Lung (tissue), 12 donors: ENCODE results near the gene HELZ2. TPM values are rescaled to one million over a fixed set of nuclear protein-coding genes. Genes with fewer than 3 reads are reported as not detected.
"Not testable (repeated sequence)": the region's sequence is repeated elsewhere in the genome, so short reads cannot be mapped to it uniquely, and the experiment has no call there.

Experiments used
- ATAC-seq: fragments of 200-7000 bp; cut with Tn5 transposase; one replicate; pipeline ENCODE4 v1.9.1; 2020; ENCODE audit warnings: moderate number of reproducible peaks; ENCODE audit not compliant: insufficient read depth, low FRiP score
- DNase-seq, 3 donors: peaks; one replicate each; pipeline ENCODE4 v3.0.0-alpha.2; 2013 to 2017
- H3K27ac ChIP-seq, 2 donors: one replicate each; pipeline ENCODE4 v1.5.1; 2013; ENCODE audit warnings: mild to moderate bottlenecking in 2 of 2, moderate library complexity in 2 of 2, control low read depth in 1 of 2, inconsistent platforms in 1 of 2, low read depth in 1 of 2, low read length in 1 of 2
- H3K27me3 ChIP-seq, 3 donors: one replicate each; pipeline ENCODE4 v1.5.1; 2013; ENCODE audit warnings: low read length in 2 of 3; ENCODE audit not compliant: control insufficient read depth in 3 of 3, insufficient read depth in 3 of 3
- H3K36me3 ChIP-seq, 4 donors: one replicate each; pipeline ENCODE4 v1.5.1; 2013; ENCODE audit warnings: low read length in 4 of 4, mild to moderate bottlenecking in 1 of 4, moderate library complexity in 1 of 4; ENCODE audit not compliant: control insufficient read depth in 4 of 4, insufficient read depth in 4 of 4
- H3K4me1 ChIP-seq, 5 donors: one replicate each; pipeline ENCODE4 v1.5.1; 2013; ENCODE audit warnings: low read length in 5 of 5, mild to moderate bottlenecking in 2 of 5, moderate library complexity in 1 of 5; ENCODE audit not compliant: control insufficient read depth in 5 of 5, insufficient read depth in 5 of 5
- H3K4me3 ChIP-seq: one replicate; pipeline ENCODE4 v1.5.1; 2013; ENCODE audit warnings: mild to moderate bottlenecking, control low read depth, moderate library complexity
- H3K9ac ChIP-seq, 2 donors: one replicate each; pipeline ENCODE4 v1.5.1; 2013; ENCODE audit warnings: low read length in 2 of 2, control low read depth in 1 of 2; ENCODE audit not compliant: insufficient read depth in 1 of 2
- H3K9me3 ChIP-seq, 4 donors: one replicate each; pipeline ENCODE4 v1.5.1; 2013; ENCODE audit warnings: low read length in 3 of 4, mild to moderate bottlenecking in 1 of 4, moderate library complexity in 1 of 4; ENCODE audit not compliant: control insufficient read depth in 4 of 4, insufficient read depth in 3 of 4
- CTCF ChIP-seq: IDR thresholded peaks from 2 replicates; pipeline ENCODE4 v1.5.1; 2012; ENCODE audit warnings: mild to moderate bottlenecking; ENCODE audit errors: control extremely low read depth, extremely low read depth
- WGBS, 2 donors: extraction: QIAGEN DNeasy Blood & Tissue Kit; methylation state at CpG; one replicate each; pipeline ENCODE4 v1.1.7; 2013; 5-methylcytosine and 5-hydroxymethylcytosine counted together
- polyA plus RNA-seq, 2 donors: library from polyadenylated mRNA; stranded (reverse); fragments of 200-250 nt; gene quantifications; one replicate each; pipeline ENCODE4 v1.2.1, GENCODE V29; 2013
- total RNA-seq, 2 donors: library from RNA; depleted of rRNA in 1 of 2; stranded (reverse); fragments of >200 nt in 1 of 2; gene quantifications; one replicate each; pipeline ENCODE4 v1.2.1, GENCODE V29; 2014 to 2021
- donor health status: control.
- donor health status: control.
- donor health status: Bipolar disorder and iron deficiency.
- donor health status: healthy.
- donor health status: DM: yes; HTN: yes; CAD: no.

HELZ2 gene
- total and polyA plus RNA-seq, 4 donors = 9.0 to 47.2 (median 25.4) TPM

- peaks cover 9 to 14% (median 11%) of the 10 kb centered on the region in 4 donors for H3K36me3 ChIP-seq
- TF ChIP-seq CTCF = no peak
- 38 to 78% methylated on average over 9 of the region's 9 CpGs for WGBS, 2 donors
- H3K4me3 ChIP-seq = no peak overlapping the region
- H3K4me1 ChIP-seq = no peaks in the 10 kb centered on the region
- no peaks in the 10 kb centered on the region for H3K9me3 ChIP-seq
- H3K9ac ChIP-seq = no peak overlapping the region
- no peak for DNase-seq
- no peak overlapping the region for H3K27ac ChIP-seq
- ATAC-seq = no peak
- no peaks in the 10 kb centered on the region for H3K27me3 ChIP-seq
These were observed 32.6 kb upstream of the HELZ2 start for GRCh38 chr20:63606686-63607085.

- DNase-seq = no peak
- Histone ChIP-seq H3K27me3 (no peaks in the 10 kb centered on the region), H3K36me3 (peaks cover 17 to 34% (median 21%) of the 10 kb centered on the region in 4 donors), H3K4me3 (no peak overlapping the region), H3K9me3 (no peaks in the 10 kb centered on the region), H3K27ac (no peak overlapping the region), H3K4me1 (no peaks in the 10 kb centered on the region), H3K9ac (no peak overlapping the region)
- ATAC-seq = no peak
- 74 to 83% methylated on average over 3 of the region's 3 CpGs for WGBS, 2 donors
- no peak for TF ChIP-seq CTCF
These were observed 28.3 kb upstream of the HELZ2 start for GRCh38 chr20:63602321-63602720.

- H3K9ac ChIP-seq, H3K27ac ChIP-seq, H3K4me3 ChIP-seq, H3K9me3 ChIP-seq, H3K4me1 ChIP-seq, H3K27me3 ChIP-seq, ATAC-seq, DNase-seq: not testable (repeated sequence)
- peaks cover 17 to 35% (median 22%) of the 10 kb centered on the region in 4 donors for H3K36me3 ChIP-seq
- WGBS, 2 donors = 39 to 63% methylated on average over 8 of the region's 8 CpGs
These were observed 27.6 kb upstream of the HELZ2 start for GRCh38 chr20:63601679-63602078.

- peaks cover 17 to 48% (median 24%) of the 10 kb centered on the region in 4 donors for H3K36me3 ChIP-seq
- H3K9ac ChIP-seq = no peak overlapping the region
- DNase-seq (no peak), ATAC-seq (no peak)
- no peak for TF ChIP-seq CTCF
- H3K27ac ChIP-seq = no peak overlapping the region
- no peaks in the 10 kb centered on the region for H3K27me3 ChIP-seq
- no peaks in the 10 kb centered on the region for H3K9me3 ChIP-seq
- WGBS, 2 donors = 93 to 96% methylated on average over 27 of the region's 27 CpGs
- no peak overlapping the region for H3K4me3 ChIP-seq
- H3K4me1 ChIP-seq = no peaks in the 10 kb centered on the region
These were observed 25.5 kb upstream of the HELZ2 start for GRCh38 chr20:63599396-63600050.
